ELF-1 (cell line): ENCODE measurements around the gene ZFAND5.

Experiments
- DNase-seq: peaks from one replicate; pipeline ENCODE4 v3.0.0-alpha.2; 2016; ENCODE audit warnings: low read depth, low spot score

The ZFAND5 gene

GRCh38 chr9:72364679-72365524 lies at the start of gene ZFAND5:
TSS of gene ZFAND5 (minus strand) at chr9:72365208. CDS start at chr9:72360778, 4,430 bp downstream.
- DNase-seq = peak; percentile 98

DNA sequence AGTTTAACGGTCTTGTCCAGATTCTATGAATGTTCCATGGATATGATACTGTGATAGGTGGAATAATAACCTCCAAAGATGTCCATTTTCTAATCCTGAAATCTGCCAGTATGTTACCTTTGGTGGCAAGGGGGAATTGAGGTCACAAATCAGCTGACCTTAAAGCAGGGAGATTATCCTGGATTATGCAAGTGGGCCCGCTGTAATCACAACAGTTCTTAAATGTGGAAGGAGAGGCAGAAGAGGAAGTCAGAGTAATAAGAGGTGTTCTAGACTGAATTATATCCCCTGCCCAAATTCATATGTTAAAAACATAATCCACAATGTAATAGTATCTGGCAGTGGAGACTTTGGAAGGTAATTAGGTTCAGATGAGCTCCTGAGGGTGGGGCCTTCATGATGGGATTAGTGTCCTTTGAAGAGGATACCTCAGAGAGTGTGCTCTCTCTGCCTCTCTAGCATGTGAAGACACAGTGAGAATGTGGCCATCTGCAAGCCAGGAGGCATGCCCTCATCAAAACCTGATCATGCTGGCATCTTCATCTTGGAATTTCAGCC lies 47.6 kb upstream of the ZFAND5 start:
- DNase-seq = no peak

GRCh38 chr9:72410214-72410613 lies 45.2 kb upstream of the ZFAND5 start:
- no peak for DNase-seq

DNA sequence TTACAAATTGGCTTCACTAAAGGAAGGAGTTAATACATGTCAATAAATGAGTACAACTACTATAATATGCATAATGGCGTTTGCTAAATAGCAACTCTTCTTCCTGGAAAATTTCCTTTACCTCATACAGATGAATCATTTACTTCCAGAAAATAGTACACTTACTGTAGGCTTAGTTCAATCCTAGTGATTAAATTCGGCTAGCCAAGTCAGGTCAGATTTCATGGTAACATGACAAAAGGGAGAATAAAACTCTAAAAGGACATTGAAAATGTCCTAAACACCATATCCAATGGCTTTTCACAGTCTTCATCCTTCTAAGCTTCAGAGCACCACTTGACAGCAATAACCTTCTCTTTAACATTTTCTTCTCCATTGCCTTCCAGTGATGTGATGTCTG lies 42.1 kb upstream of the ZFAND5 start:
- DNase-seq = no peak

DNA sequence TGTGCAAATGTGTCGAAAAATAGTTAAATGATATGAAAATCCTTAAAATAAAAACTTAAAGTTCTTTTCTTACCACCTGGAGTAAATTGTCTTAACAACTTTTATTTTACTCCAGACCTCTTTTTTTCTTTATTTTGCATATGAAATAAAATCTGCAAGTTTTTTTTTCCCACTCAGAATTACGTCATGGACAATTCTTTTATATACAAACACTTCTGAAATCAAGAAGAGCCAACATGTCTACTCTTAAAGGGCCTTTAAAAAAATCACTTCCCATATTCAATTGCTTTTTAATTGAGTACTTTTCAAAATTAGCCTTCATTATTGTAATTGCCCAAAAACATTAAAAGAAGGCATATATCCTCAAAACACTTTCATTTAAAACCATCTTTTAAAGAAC lies 37.7 kb upstream of the ZFAND5 start:
- DNase-seq = no peak

DNA sequence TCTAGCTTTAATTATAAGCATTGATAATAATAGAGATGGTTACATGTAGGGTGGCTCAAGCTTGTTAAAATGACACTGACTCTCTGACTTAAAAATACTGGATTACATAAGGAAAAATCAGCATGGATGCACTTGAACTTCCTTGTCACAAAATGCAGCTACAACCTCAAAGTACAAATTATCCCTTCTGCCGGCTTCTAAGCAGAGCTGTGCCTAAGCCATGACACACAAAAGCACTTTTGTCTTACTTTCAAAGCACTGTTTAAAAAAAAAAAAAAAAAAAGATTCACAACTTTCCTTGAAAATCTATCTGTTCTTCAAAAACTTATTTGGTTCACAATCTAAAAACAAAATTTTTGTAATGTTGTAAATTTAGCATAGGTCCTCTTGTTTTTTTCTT lies 36.4 kb upstream of the ZFAND5 start:
- DNase-seq = no peak

DNA sequence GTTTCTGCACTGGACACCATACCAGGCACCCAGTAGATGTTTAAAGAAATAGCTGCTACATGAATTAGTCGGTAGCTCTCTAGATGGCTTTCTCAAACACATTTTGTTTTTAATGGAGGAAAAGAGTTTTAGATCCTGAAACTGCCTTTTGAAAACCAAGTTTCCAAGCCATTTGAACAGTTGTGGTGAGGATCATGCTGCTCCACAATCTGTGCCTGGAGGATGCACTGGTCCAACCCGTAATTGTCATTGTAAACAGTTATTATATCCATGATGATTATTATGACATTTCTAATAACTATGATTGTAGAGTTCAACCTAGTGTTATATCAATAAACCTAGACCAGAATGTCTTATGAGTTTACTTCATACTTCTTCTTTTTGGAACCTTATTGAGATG lies 35.9 kb upstream of the ZFAND5 start:
- DNase-seq = no peak

DNA sequence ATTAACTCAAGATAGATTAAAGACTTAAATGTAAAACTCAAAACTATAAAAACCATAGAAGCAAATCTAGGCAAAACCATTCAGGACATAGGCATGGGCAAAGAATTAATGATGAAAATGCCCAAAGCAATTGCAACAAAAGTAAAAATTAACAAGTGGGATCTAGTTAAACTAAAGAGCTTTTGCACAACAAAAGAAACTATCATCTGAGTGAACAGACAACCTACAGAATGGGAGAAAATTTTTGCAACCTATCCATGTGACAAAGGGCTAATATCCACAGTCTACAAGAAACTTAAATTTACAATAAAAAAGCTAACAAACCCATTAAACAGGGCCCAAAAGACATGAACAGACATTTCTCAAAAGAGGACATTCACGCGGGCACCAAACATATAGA lies 34.4 kb upstream of the ZFAND5 start:
- DNase-seq = no peak

- DNase-seq = no peak
These were observed 31.5 kb upstream of the ZFAND5 start for GRCh38 chr9:72396247-72397091.

GRCh38 chr9:72394066-72394465 lies 29.1 kb upstream of the ZFAND5 start:
- no peak for DNase-seq

DNA sequence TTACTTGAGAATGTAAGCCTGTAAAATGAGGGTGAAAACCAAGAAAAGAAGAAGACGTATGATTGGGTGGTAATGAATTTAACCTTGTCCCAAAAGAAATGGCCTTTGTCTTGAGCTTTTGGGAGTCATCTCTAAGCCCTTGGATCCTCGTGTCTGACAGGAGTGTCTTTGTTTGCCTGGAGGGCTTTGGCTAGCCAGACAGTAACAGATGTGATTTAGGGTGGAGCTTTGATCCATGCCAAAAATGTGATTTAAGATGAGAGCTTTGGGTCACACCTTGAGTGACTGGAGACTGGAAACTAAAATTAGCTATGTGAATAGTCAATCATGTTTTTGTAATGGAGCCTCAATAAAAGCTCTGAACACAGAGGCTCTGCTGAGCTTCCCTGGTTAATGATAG lies 25.9 kb upstream of the ZFAND5 start:
- DNase-seq = no peak

- no peak for DNase-seq
These were observed 21.2 kb upstream of the ZFAND5 start for GRCh38 chr9:72386186-72386585.

- DNase-seq = no peak
These were observed 19.9 kb upstream of the ZFAND5 start for GRCh38 chr9:72384710-72385485.

GRCh38 chr9:72383978-72384709 lies 19.1 kb upstream of the ZFAND5 start:
- no peak for DNase-seq

DNA sequence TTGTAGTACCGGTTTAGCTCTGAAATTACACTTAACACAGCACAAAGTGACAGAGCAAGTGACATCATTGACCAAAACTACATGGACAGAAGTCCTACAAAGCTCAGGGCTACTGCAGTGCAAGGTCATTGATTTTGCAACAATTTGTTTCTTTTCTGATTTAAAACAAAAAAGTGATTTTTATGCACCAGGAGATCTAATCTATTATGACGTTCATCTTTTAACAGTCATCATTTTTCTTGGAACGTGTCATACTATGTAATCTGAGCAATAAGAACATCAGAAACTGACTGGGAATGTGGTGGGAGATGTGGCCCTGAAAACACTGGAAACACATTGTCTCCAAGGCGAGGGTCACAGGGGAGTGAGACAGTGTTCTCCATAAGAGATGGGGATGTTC lies 17.4 kb upstream of the ZFAND5 start:
- DNase-seq = no peak

GRCh38 chr9:72377041-72377440 lies 12.0 kb upstream of the ZFAND5 start:
- no peak for DNase-seq

DNA sequence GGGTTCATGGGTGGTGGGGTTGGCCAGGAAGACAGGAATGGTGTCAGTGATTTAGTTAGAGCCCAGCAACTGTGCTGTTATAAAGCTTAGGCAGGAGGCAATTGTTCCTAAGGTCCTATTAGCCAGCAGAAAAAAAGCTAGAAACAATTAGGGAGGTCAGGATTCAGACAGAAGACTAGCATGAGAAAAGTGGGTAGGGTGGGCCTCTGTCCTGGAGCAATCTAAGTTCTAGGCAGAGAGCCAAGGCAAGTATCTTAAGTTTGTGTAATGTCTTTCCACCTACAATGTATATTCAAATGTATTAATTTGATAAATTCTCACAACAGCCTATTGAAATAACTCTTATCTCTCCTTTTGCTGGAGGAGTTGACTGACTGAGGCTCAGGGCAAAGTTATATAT lies 6.1 kb upstream of the ZFAND5 start:
- DNase-seq = no peak

GRCh38 chr9:72365525-72366256 lies 683 bp upstream of the ZFAND5 start:
- DNase-seq = no peak

DNA sequence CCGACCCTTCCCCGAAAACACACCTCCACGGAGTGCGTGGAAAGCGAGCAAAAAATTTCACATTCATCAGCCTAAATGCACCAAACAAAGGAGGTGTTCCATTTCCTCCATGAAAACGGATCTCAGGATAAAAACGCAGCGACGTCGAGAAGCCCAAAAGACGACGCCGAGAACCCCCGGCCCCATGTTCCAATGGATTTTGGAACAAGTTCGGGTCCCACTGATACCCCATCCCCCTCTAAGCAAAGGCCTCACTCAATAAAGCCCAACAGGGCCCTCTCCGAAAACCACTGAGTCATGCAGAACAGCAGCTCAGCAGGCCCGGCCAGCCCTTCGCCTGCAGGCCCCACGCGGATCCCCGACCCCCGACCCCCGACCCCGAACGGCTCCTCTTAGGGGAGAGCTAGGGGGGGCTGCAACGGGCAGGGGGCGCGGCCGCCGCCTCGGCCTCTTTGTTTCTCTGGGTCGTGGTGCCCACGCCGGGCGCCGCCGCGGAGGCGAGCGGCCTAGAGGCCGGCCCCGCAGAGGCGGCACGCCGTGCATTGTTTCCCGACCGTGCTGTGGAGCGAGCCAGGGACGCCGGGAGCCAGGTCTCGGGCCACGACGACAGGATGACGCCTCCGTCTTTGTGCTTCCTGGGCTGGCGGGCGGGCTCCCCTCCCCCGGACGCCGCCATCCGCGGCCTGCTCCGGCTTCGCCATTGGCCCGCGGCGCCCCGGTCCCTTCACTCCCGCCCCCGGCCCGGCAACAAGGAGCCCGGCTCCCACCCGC lies 915 bp downstream of the ZFAND5 start:
- peak; percentile 40 for DNase-seq

DNA sequence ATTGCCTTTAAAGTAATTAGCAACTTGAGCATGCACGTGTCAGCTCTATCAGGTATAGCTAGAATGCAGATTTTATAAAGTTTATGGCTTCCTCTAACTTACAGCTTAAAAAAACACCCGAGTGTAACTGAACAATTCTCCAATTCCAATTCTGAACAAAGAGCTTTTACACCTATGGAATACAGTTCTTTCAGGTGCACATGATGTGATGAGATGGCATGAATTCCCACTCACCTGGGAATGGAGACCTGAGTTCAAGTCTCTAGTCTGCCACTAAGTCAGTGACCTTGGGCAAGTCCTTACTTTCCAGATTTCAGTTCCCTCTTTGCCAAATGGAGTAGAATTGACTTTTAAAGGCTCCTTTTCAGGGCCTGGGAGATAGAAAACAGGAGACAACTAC lies 1.8 kb downstream of the ZFAND5 start:
- DNase-seq = no peak
